Activated CD4-positive, CD25-positive, alpha-beta regulatory T cell treated with anti-CD3 and anti-CD28 coated beads, Interleukin-2, amount 50 U/mL, for 72 hours (primary cell): Measurements from ENCODE around the gene ZNF718.
"Not testable (repeated sequence)": the region's sequence is repeated elsewhere in the genome, so short reads cannot be mapped to it uniquely, and the experiment has no call there.

Source experiments
- DNase-seq: peaks from one replicate; pipeline ENCODE4 v3.0.0; 2021

The ZNF718 gene

DNA sequence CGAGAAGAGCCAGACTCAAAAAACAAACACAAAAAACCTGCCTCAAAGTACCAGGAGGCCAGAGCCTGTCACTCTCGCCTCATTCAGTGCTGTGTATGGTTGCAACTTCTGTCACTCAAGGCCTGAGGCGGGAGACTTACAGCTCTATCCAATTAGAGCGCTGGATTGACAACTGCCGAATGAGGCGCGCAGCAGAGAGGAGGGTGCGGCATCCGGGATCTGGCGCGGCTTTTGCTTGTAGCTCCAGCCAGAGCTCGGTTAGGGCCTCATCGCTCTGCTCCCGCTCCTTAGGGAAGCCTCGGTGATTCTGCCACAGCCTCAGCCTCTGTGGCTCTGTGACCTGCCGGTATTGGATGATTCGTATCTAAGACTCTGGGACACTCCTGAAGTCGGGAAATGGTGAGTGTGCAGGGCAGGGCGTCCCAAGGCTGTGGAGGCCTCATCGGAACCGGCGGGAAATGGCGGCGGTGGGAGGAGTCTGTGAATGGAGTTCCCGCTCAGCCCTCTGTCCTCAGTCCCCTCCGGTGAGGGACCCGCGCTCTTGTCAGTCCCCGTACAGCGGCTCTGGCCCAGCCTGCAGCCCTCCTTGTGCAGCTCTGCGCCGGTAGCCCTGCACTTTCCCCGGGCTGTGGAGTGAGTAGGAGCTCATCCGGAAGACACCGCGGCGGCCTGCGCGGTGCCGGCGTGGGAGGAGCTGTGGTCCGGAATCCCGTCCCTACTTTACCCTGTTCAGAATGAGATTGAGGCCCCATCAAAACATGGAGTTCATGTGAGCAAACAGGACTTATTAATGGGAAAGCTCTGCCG is at the start of gene ZNF718:
Gene ZNF718, plus strand, starts transcription at position 227 of the 807 bp plus-strand sequence. Its CDS starts 170 bp downstream, at position 397.
- DNase-seq, result peak; percentile 89

DNA sequence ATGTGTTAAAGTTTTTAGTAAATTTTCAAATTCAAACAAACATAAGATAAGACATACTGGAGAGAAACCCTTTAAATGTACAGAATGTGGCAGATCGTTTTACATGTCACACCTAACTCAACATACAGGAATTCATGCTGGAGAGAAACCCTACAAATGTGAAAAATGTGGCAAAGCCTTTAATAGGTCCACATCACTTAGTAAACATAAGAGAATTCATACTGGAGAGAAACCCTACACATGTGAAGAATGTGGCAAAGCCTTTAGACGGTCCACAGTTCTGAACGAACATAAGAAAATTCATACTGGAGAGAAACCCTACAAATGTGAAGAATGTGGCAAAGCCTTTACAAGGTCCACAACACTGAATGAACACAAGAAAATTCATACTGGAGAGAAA is 38.4 kb upstream of the ZNF718 start:
- no peak for DNase-seq

DNA sequence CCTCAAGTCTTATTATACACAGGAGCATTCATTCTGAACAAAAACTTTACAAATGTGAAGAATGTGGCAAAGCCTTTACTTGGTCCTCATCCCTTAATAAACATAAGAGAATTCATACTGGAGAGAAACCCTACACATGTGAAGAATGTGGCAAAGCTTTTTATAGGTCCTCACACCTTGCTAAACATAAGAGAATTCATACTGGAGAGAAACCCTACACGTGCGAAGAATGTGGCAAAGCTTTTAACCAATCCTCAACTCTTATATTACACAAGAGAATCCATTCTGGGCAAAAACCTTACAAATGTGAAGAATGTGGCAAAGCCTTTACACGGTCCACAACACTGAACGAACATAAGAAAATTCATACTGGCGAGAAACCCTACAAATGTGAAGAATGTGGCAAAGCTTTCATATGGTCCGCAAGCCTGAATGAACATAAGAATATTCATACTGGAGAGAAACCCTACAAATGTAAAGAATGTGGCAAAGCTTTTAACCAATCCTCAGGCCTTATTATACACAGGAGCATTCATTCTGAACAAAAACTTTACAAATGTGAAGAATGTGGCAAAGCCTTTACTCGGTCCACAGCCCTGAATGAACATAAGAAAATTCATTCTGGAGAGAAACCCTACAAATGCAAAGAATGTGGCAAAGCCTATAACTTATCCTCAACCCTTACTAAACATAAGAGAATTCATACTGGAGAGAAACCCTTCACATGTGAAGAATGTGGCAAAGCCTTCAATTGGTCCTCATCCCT is 37.6 kb upstream of the ZNF718 start:
- not testable (repeated sequence) for DNase-seq

DNA sequence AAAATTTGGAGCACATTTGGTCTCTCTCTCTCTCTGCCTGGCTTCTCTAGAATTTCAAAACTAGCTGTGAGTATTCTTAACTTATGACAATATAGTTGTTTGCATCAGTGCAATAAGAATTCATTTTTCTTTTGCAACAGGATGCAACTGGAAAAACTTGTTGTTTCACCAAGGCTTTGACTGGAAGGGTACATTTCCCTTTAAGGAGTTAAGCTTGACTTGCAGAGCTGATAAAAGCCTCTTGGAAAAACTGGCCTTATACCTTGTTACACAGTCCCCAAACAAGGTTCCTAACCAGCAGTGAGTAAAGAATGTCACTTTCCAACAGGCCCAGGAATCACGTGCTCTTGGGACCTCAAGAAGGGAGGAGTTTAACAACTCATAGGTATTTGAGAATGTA is 25.9 kb upstream of the ZNF718 start:
- no peak for DNase-seq

DNA sequence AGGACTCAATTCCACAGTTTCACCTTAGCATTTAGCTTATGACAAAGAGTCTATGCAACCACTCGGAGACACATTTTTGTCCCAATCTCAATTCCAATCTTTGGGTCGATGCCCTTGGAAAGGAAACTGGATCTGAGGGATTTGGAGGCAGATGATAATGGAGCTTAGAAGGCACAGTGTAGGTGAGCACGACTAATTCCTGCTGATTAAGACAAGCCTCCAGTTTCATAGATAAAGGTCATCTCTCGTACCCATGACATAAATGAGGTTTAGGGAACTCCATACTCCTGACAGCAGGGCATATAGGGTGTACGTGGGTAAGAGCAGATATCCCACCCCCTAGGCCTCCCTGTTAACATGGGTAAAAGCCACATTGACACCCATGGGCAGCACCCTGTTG is 24.4 kb upstream of the ZNF718 start:
- DNase-seq, result no peak

DNA sequence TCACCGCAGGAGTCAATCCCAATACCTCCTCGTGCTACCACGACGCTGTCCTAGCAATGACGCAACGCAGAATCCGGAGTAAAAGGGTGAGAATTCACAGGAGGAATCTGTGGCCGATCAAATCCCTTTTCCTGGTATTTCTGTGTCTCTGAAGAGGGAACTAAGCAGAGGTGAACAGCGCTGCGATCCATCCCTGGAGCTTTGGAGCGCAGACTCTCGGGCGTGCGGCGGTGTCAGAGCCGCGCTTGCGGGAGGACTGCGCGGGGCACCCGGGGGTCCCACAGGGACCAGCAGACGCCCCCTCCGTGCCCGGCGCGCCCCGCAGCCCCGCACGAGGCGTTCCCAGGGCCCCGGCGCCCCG is 17.2 kb upstream of the ZNF718 start:
- DNase-seq, result no peak

DNA sequence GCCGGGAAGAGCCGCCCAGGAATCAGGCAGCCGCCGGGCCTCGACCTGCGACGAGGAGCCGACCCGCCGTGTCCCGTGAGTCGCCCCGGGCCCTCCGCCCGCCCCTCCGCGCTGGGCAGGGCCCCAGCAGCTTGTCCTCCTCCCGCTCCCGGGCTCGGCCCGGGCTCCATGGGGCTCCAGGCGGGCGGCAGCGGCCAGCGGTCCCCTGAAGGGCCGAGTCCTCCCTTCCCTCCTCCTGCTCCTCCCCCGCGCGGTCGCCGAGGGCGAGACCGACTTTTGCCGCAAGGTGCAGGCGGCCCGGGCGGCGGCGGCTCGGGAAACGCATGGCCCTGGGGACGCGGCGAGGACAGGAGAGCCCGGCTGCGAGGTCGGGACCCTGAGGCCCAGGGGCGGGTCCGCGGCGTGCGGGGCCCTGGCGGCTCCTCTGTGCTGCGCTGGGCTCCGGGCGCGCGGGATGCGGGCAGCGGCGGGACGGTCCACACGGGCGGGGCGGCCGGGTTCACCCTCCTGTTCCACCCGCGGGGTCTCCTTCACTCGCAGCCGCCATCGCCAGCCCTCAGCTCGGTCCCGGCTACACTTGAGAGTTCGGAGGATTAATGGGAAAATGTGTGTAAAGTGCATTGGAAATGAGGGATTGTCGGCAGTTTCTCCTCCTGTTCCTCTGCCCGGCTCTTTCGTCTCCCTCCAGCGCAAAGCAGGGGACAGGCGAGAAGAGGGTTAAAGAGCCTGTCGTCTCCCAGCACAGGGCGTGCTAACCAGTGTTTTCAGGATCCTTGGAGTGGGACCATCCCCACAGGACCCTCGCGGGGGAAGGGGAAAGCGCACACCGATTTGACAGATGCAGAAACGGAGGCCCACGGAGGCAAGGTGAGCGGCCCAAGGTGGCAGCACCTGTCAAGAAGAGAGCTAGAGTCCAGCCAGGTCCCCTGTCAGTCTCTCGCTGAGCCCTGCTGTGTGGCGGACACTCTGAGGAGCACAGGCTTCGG is 16.6 kb upstream of the ZNF718 start:
- DNase-seq, result no peak

DNA sequence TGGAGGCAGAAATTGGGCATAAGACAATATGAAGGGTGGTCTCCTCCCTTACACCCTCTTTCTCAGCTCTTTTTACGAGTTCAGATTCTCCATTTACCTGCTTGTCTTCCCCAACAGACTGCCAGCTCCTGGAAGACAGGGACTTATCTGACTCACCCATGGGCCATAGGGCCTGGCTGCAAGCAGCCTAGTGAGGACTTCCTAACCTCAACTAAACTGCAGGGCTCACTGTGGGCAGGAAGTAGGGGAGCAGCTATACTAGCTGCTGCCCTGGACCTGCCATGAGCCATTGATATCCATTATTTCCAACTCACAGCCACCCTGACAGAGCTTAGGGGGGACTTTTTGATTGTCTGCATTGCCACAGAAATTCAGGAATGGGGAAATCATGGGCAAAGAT is 11.5 kb upstream of the ZNF718 start:
- no peak for DNase-seq

DNA sequence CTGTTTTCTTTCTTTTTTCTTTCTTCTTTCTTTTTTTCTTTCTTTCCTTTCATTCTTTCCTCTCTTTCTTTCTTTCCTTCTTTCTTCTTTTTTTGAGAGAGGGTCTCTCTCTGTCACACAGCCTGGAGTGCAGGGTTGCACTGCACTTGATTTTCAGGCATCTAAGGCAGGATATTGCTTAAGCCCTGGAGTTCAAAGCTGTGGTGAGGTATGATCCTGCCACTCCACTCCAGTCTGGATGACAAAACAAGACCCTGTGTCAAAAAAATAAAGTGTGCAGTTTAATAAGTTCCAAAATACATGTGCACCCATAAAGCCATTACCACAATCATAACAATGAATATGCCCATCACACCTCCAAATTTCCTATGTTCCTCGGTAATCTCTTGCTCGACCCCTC is 10.6 kb upstream of the ZNF718 start:
- DNase-seq, result no peak

DNA sequence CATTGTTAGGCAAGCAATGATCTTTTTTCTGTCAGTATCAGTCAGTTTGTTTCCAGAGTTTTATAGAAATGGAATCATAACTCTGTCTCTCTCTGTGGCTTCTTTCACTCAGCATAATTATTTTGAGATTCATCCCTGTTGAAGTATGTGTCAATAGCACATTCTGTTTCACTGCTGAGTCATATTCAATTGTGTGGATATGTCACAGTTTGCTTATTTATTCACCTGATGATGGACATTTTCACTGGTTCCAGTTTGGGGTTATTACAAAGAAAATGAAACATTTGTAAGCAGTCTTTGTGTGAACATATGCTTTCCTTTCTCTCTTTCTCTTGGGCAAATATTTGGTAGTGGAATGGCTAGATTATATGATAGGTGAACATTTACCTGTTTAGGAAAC is 10.2 kb upstream of the ZNF718 start:
- DNase-seq, result no peak

DNA sequence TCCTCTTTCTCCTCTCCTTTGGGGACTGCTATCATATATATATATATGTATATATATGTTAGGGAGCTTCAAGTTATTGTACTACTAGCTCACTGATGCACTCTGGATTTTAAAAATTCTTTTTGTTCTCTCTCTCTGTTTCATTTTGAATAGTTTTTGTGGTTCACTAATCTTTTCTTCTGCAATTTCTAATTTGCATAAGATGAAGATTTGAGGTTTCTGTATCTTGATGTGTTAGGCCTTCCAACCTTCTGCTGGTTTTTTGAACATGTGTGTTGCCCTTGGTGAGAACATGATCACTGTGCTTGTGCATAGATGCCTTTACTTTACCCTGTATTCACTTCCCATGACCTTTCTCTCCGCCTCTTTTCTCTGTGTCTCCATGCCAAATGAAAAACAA is 7.8 kb upstream of the ZNF718 start:
- no peak for DNase-seq

DNA sequence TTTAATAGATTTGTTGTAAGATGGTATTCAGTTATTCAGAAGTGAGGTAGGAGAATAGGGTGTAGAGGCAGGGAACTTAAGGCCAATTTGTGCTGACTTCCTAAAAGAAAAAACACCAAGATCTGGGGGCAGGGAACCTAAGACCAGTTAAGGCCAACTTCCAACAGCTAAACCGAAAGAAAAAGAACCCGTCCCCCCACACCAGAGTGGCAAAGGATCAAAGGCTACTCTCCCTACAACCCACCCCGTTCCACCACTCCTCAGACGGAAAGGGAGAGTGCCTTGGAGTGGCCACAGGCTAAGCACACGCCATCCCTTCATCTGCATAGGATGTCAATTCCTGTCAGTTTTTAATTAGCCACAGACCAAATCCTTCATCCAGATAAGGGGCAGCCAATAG is 3.7 kb upstream of the ZNF718 start:
- no peak for DNase-seq

DNA sequence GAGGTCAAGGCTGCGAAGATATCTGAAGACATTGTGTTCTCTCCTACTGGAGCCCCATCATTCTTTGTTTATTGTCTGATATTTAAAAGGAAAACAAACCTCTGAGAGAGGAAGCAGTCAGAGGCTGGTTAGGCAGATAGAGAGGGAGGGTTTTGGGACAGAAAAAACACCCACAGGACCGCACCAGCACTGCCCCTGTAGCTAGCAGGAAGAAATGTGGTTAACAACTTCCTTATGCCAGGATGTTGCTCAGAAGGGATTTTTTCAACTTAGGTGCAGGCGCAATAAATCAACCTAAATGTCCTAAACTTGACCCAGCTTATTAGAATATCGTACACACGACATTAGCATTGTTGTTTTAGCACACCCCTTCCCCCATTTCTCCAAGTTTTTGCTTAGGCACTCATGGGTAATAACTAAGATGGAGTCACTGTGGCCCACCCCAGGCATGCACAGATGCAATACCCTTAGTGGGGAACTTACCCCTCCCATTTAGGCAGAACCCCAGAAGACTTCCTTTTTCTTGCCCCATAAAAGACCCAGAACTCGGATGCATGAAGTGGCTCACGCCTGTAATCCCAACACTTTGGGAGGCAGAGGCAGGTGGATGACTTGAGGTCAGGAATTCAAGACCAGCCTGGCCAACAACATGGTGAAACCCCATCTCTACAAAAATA is 2.8 kb upstream of the ZNF718 start:
- no peak for DNase-seq

DNA sequence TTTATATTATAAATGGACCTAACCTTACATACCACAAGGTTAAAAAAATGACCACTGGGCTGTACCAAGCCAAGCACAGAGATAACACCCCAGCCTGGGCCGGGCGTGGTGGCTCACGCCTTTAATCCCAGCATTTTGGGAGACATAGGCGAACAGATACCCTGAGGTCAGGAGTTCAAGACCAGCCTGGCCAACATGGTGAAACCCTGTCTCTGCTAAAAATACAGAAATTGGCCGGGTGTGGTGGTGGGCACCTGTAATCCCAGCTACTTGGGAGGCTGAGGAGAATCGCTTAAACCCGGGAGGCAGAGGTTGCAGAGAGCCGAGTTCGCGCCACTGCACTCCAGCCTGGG is 403 bp upstream of the ZNF718 start:
- not testable (repeated sequence) for DNase-seq

DNA sequence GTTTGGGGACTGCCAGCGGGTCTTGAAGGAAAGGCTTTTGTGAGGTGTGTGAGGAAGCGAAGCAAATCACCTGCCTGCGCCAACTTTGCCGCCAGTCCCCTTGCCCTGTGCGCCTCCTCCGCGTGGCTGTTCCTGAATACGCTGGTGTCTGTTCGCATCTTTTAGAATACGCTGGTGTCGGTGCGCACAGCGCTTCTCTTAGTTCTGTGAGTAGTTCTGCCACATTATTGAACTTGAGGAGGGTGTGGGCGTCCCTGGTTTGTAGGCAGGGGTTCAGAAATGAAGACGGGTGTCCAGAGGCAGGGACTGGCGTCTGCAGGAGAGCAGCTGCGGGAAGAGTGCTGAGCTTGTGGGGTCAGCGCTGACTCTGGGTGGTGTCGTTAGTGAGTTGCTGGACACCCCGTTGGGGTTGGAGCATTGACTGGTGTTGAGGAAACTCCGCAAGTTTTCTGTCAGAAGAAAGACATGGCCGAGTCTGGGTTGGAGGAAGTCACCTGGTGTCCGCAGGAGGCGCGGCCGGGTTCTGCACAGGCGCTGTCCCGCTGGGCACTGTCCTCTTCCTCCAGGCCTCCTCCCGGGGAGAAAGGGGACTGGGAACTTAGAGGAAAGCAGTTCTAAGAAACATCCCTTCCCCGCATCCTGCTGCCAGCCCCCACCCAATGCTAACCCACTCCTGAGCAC is 930 bp downstream of the ZNF718 start:
- DNase-seq, result peak; percentile 50

DNA sequence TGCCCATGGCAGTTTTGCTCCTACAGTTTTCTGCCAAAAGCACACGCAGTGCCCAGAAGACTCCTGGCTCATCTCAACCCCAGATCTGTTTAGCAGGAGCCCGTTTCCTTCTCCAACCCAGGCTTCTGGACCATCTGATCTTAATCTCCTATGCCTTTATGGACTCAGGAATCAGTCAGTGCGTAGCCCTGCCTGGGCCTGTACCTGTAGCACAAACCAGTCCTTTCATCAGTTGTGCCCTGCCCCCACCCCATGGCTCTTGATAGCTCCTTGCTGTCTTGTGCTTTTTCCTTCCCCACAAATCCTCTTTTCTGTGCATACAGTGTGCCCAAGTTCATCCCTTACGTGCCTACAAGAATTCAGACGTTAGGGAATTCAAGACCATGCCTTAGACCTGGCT is 1.5 kb downstream of the ZNF718 start:
- DNase-seq, result no peak

DNA sequence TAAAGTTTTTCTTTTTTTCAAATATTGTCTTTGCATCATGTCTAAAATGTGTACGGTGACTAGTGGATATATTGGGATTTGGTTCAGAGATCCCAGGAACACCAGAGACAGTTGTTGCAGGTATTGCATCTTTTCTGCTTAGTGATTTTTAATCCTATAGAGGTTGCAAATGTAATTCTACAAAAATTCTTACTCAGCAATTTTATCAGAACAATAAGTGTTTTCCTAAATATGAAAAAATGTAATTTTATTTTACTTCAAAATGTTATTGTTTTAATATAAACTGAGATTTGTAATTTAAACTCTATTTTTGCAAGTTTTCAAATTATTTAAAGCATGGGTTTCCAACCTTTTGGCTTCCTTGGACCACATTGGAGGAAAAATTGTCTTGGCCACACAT is 8.2 kb downstream of the ZNF718 start:
- DNase-seq, result no peak

DNA sequence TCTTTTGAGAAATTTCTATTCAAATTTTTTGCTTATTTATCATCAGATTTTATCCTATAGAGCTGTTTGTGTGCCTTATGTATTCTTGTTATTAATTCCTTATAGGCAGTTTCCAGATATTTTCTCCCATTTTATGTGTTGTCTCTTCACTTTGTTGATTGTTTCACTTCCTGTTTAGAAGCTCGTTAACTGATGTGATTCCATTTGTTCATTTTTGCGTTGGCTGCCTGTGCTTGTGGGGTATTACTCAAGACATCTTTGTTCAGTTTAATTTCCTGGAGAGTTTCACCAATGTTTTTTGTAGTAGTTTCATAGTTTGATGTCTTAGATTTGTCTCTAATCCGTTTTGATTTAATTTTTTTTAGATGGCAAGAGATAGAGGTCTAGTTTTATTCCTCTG is 14.6 kb downstream of the ZNF718 start:
- DNase-seq, result no peak

DNA sequence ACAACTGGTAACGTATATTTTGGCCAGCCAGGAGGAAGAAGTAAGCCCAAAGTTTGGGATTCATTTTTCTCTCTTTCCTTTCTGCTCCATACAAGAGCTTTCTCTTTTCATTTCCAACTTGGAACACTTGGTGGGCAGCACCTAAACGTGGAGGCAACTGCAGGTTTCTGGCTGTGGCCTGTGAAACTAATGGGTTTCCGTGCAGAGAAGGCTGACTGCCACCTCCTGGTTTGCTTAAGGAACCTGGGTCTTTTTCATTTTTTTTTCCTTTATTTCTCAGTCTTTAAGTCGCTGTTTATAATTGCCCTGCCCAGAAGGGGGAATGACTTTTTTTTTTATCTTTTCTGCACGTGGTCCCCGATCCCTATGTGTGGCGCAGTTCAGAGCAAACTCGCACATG is 15.4 kb downstream of the ZNF718 start:
- DNase-seq, result no peak

DNA sequence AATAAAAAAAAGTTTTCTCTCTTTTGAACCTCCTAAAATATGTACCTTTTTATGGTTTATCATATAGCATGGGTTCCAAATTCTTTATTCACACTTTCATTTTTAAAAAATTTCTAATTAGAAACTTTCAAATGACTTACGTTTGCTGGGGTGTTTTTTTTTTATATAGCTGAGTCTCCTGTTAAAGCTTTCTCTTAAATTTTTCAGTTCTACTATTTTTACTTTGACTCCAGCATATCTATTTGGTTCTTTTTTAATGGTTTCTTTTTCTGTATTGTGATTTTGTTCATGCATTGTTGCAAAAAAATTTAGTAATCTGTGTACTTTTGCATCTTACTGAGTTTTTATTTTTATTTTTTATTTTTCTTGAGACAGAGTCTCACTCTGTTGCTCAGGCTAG is 22.3 kb downstream of the ZNF718 start:
- no peak for DNase-seq

DNA sequence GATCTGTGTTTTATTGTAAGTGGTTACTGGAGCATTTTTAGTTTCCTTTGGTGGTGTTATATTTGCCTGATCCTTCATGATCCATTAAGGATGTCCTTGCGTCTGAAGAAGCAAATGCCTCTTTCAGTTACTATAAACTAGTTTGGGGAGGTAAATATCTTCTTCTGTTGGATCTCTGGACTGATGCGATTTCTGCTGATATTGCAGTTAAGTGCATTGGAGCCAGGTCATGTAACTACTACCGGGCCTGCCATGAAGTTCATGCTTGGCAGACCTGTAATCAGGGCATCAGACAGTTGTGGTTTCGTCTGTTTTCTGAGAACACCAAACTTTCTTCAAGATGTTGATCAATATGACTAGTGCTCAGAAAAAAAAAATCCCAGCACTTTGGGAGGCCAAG is 22.9 kb downstream of the ZNF718 start:
- no peak for DNase-seq
